Measurements from ENCODE around the gene PRKCA. TPM values are rescaled to one million over a fixed set of nuclear protein-coding genes. Genes with fewer than 3 reads are reported as not detected.

Gene PRKCA
- total RNA-seq, 1 donor from 2014 or later = 80.1 TPM

GRCh38 chr17:66310528-66311148 is 8.2 kb downstream of the PRKCA start:
- H3K27me3 Mint-ChIP-seq (ENCODE audit: unreplicated experiment) = no peaks in the 10 kb centered on the region
- H3K9me3 Mint-ChIP-seq (ENCODE audit: unreplicated experiment) = no peaks in the 10 kb centered on the region
- no peak for DNase-seq (ENCODE audit: extremely low spot score, unreplicated experiment)
- peaks cover 76% of the 10 kb centered on the region for H3K4me1 Mint-ChIP-seq (ENCODE audit: unreplicated experiment)
- no peak for TF ChIP-seq CTCF (IDR thresholded peaks at IDR 0.05)
- H3K4me3 Mint-ChIP-seq (ENCODE audit: unreplicated experiment) = no peak overlapping the region
- H3K27ac Mint-ChIP-seq (ENCODE audit: unreplicated experiment) = peak overlapping the region; percentile 71
- peaks cover 29% of the 10 kb centered on the region for H3K36me3 Mint-ChIP-seq (ENCODE audit: unreplicated experiment)

GRCh38 chr17:66312912-66313311 is 10.5 kb downstream of the PRKCA start:
- no peaks in the 10 kb centered on the region for H3K9me3 Mint-ChIP-seq (ENCODE audit: unreplicated experiment)
- H3K36me3 Mint-ChIP-seq (ENCODE audit: unreplicated experiment) = peaks cover 29% of the 10 kb centered on the region
- no peak for DNase-seq (ENCODE audit: extremely low spot score, unreplicated experiment)
- peak overlapping the region; percentile 77 for H3K27ac Mint-ChIP-seq (ENCODE audit: unreplicated experiment)
- no peaks in the 10 kb centered on the region for H3K27me3 Mint-ChIP-seq (ENCODE audit: unreplicated experiment)
- peaks cover 72% of the 10 kb centered on the region for H3K4me1 Mint-ChIP-seq (ENCODE audit: unreplicated experiment)
- no peak for TF ChIP-seq CTCF (IDR thresholded peaks at IDR 0.05)
- no peak overlapping the region for H3K4me3 Mint-ChIP-seq (ENCODE audit: unreplicated experiment)

GRCh38 chr17:66313325-66313724 is 10.9 kb downstream of the PRKCA start:
- Mint-ChIP-seq H3K9me3 (ENCODE audit: unreplicated experiment) (no peaks in the 10 kb centered on the region), H3K4me1 (ENCODE audit: unreplicated experiment) (peaks cover 74% of the 10 kb centered on the region), H3K36me3 (ENCODE audit: unreplicated experiment) (peaks cover 25% of the 10 kb centered on the region), H3K27me3 (ENCODE audit: unreplicated experiment) (no peaks in the 10 kb centered on the region), H3K4me3 (ENCODE audit: unreplicated experiment) (no peak overlapping the region), H3K27ac (ENCODE audit: unreplicated experiment) (peak overlapping the region; percentile 77)
- TF ChIP-seq CTCF (IDR thresholded peaks at IDR 0.05) = no peak
- no peak for DNase-seq (ENCODE audit: extremely low spot score, unreplicated experiment)

GRCh38 chr17:66313995-66314659 is 11.7 kb downstream of the PRKCA start:
- DNase-seq (ENCODE audit: extremely low spot score, unreplicated experiment) = no peak
- peaks cover 21% of the 10 kb centered on the region for H3K36me3 Mint-ChIP-seq (ENCODE audit: unreplicated experiment)
- H3K4me1 Mint-ChIP-seq (ENCODE audit: unreplicated experiment) = peaks cover 69% of the 10 kb centered on the region
- H3K9me3 Mint-ChIP-seq (ENCODE audit: unreplicated experiment) = no peaks in the 10 kb centered on the region
- no peak overlapping the region for H3K27ac Mint-ChIP-seq (ENCODE audit: unreplicated experiment)
- H3K4me3 Mint-ChIP-seq (ENCODE audit: unreplicated experiment) = no peak overlapping the region
- no peaks in the 10 kb centered on the region for H3K27me3 Mint-ChIP-seq (ENCODE audit: unreplicated experiment)
- no peak for TF ChIP-seq CTCF (IDR thresholded peaks at IDR 0.05)

- Mint-ChIP-seq H3K9me3 (ENCODE audit: unreplicated experiment) (no peaks in the 10 kb centered on the region), H3K27me3 (ENCODE audit: unreplicated experiment) (no peaks in the 10 kb centered on the region), H3K36me3 (ENCODE audit: unreplicated experiment) (peaks cover 15% of the 10 kb centered on the region), H3K4me1 (ENCODE audit: unreplicated experiment) (peaks cover 55% of the 10 kb centered on the region), H3K27ac (ENCODE audit: unreplicated experiment) (peak overlapping the region; percentile 75), H3K4me3 (ENCODE audit: unreplicated experiment) (no peak overlapping the region)
- no peak for DNase-seq (ENCODE audit: extremely low spot score, unreplicated experiment)
- TF ChIP-seq CTCF (IDR thresholded peaks at IDR 0.05) = no peak
These were observed 15.2 kb downstream of the PRKCA start for GRCh38 chr17:66317629-66318028.

Measured in osteocyte (in vitro differentiated cells).